ENCODE data around the gene DHFR.

DNA sequence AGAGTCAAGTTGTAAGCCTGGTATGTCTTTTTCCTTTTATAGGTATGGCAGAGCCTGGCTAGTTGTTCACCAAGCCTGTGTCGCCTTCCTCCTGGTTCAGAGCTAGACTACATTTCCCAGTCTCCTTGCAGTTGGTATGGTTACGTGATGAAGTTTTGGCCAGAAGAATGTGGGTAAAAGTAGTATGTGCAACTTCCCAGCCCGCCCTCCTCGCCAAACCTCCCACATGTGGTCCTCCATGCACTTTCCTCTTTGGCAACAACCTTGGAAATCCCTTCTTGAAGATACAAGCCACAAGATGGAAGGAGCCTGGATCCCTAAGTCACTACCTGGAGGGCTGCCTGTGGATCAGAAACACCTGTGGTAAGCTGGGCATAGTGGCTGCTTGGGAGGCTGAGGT, 36.3 kb downstream of the DHFR start:
- TF ChIP-seq, protein P1, sequence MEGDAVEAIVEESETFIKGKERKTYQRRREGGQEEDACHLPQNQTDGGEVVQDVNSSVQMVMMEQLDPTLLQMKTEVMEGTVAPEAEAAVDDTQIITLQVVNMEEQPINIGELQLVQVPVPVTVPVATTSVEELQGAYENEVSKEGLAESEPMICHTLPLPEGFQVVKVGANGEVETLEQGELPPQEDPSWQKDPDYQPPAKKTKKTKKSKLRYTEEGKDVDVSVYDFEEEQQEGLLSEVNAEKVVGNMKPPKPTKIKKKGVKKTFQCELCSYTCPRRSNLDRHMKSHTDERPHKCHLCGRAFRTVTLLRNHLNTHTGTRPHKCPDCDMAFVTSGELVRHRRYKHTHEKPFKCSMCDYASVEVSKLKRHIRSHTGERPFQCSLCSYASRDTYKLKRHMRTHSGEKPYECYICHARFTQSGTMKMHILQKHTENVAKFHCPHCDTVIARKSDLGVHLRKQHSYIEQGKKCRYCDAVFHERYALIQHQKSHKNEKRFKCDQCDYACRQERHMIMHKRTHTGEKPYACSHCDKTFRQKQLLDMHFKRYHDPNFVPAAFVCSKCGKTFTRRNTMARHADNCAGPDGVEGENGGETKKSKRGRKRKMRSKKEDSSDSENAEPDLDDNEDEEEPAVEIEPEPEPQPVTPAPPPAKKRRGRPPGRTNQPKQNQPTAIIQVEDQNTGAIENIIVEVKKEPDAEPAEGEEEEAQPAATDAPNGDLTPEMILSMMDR (IDR thresholded peaks at IDR 0.05), result no peak
- TF ChIP-seq POLR2A (IDR thresholded peaks at IDR 0.05), result no peak

All from breast epithelium (tissue), 3 donors.